Rectal smooth muscle tissue (tissue), 1 donor: Measurements from ENCODE around the gene CFAP97D1.
"Not testable (repeated sequence)": the region's sequence is repeated elsewhere in the genome, so short reads cannot be mapped to it uniquely, and the experiment has no call there.

Experiments used
- H3K27ac ChIP-seq: one replicate; pipeline ENCODE4 v1.7.0; 2013; ENCODE audit warnings: low read depth, low read length, inconsistent platforms
- H3K27me3 ChIP-seq: one replicate; pipeline ENCODE4 v1.7.0; 2013; ENCODE audit warnings: low read length; ENCODE audit not compliant: control insufficient read depth, insufficient read depth
- H3K36me3 ChIP-seq: one replicate; pipeline ENCODE4 v1.7.0; 2013; ENCODE audit warnings: low read length; ENCODE audit not compliant: control insufficient read depth, insufficient read depth
- H3K4me1 ChIP-seq: one replicate; pipeline ENCODE4 v1.7.0; 2013; ENCODE audit warnings: low read length; ENCODE audit not compliant: control insufficient read depth, insufficient read depth
- H3K4me3 ChIP-seq: one replicate; pipeline ENCODE4 v1.7.0; 2013; ENCODE audit warnings: low read length
- H3K9ac ChIP-seq: one replicate; pipeline ENCODE4 v1.7.0; 2013; ENCODE audit warnings: low read length

The CFAP97D1 gene

DNA sequence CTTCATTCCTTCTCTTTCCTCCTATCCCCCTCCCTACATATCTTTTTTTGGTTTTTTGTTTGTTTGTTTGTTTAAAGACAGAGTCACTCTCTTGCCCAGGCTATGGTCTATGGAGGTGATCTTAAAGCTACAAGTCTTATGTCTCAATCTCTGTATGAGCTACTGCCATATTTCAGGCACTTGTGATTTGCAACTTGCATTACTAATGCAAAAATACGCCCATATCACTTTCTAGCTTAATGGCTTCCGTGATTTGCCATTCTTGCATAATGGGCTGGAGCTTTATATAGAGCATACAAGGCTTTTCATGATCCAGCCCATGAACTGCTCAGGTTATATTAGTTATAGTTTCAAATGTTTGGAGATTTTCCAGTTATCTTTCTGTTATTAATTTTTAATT is 7.5 kb downstream of the CFAP97D1 start:
- Histone ChIP-seq H3K36me3 (no peaks in the 10 kb centered on the region), H3K4me3 (no peak overlapping the region), H3K9ac (no peak overlapping the region), H3K27me3 (no peaks in the 10 kb centered on the region), H3K4me1 (no peaks in the 10 kb centered on the region), H3K27ac (no peak overlapping the region)

GRCh38 chr17:43788540-43788939 is 8.3 kb downstream of the CFAP97D1 start:
- no peak overlapping the region for H3K27ac ChIP-seq
- no peaks in the 10 kb centered on the region for H3K4me1 ChIP-seq
- H3K9ac ChIP-seq, result no peak overlapping the region
- H3K4me3 ChIP-seq, result no peak overlapping the region
- no peaks in the 10 kb centered on the region for H3K36me3 ChIP-seq
- no peaks in the 10 kb centered on the region for H3K27me3 ChIP-seq

DNA sequence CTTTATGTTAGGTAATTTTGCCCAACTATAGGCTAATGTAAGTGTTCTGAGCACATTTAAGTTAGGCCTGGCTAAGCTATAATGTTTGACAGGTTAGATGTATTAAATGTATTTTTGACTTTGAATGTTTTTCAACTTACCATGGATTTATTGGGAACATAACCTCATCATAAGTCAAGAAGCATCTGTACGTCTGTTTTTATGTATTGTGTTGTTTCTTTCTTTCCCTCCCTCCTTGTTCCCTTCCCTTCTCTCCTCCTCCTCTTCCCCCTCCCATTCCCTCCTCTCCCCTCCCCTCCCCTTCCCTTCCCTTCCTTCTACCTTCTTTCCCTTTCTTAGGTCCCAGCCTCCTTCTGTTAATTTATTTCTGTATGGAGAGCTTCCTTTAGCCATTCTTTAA is 9.2 kb downstream of the CFAP97D1 start:
- no peaks in the 10 kb centered on the region for H3K4me1 ChIP-seq
- no peak overlapping the region for H3K27ac ChIP-seq
- no peak overlapping the region for H3K9ac ChIP-seq
- no peaks in the 10 kb centered on the region for H3K36me3 ChIP-seq
- H3K27me3 ChIP-seq, result no peaks in the 10 kb centered on the region
- no peak overlapping the region for H3K4me3 ChIP-seq

- Histone ChIP-seq H3K9ac (no peak overlapping the region), H3K27ac (no peak overlapping the region), H3K36me3 (no peaks in the 10 kb centered on the region), H3K4me1 (no peaks in the 10 kb centered on the region), H3K27me3 (no peaks in the 10 kb centered on the region), H3K4me3 (no peak overlapping the region)
These were observed 10.2 kb downstream of the CFAP97D1 start for GRCh38 chr17:43790311-43790940.

DNA sequence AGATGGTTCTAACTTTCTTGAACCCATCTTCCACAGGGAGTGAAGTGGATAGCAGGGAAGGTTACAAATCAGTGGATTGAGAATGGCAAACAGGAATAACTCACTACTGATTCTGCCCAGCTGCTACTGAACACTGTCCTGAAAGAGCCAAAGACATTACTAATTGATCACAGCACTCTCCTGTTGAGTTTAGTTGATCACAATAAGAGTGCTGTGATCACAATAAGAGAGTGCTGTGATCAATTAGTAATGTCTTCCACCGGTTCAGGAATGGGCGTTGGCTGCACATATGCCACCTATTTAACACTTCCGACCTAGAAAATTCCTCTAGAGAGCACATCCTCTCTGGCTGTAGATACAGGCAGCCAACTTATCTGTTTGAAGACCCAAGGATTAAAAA is 11.4 kb downstream of the CFAP97D1 start:
- Histone ChIP-seq H3K27ac (no peak overlapping the region), H3K36me3 (no peaks in the 10 kb centered on the region), H3K4me3 (no peak overlapping the region), H3K4me1 (no peaks in the 10 kb centered on the region), H3K9ac (no peak overlapping the region), H3K27me3 (no peaks in the 10 kb centered on the region)

DNA sequence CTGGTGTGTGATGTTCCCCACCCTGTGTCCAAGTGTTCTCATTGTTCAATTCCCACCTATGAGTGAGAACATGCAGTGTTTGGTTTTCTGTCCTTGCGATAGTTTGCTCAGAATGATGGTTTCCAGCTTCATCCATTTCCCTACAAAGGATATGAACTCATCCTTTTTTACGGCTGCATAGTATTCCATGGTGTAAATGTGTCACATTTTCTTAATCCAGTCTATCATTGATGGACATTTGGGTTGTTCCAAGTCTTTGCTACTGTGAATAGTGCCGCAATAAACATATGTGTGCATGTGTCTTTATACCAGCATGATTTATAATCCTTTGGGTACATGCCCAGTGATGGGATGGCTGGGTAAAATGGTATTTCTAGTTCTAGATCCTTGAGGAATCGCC is 12.4 kb downstream of the CFAP97D1 start:
- not testable (repeated sequence) for H3K4me3 ChIP-seq

DNA sequence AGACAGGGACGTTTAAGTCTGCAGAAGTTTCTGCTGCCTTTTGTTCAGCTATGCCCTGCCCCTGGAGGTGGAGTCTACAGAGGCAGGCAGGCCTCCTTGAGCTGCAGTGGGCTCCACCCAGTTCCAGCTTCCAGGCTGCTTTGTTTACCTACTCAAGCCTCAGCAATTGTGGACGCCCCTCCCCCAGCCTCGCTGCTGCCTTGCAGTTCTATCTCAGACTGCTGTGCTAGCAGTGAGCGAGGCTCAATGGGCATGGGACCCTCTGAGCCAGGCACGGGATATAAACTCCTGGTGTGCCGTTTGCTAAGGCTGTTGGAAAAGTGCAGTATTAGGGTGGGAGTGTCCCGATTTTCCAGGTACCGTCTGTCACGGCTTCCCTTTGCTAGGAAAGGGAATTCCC is 17.8 kb downstream of the CFAP97D1 start:
- not testable (repeated sequence) for H3K4me1 ChIP-seq, H3K4me3 ChIP-seq, H3K9ac ChIP-seq, H3K27me3 ChIP-seq, H3K36me3 ChIP-seq, H3K27ac ChIP-seq

More for the DNA sequence above, 12.4 kb downstream of the CFAP97D1 start:
- H3K27ac ChIP-seq, H3K9ac ChIP-seq, H3K27me3 ChIP-seq, H3K4me1 ChIP-seq, H3K36me3 ChIP-seq: not testable (repeated sequence)

DNA sequence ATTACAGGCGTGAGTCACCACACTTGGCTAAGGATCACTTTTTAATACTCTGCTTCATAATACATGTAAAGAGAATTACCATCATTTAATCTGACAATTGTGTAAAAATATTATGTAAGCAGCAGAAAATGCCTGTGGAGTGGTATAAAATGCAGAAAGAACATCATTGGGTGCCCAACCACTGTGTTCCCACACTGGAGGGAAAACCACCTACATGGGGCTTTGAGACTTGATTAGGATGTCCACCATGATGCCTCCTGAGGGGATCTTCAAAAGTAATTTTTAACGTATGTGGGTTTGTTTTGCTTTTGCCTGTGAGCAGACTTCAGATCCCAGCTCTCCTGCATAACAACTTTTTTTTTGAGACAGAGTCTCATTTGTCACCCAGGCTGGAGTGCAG is 18.8 kb downstream of the CFAP97D1 start:
- Histone ChIP-seq H3K27me3 (no peaks in the 10 kb centered on the region), H3K27ac (no peak overlapping the region), H3K4me1 (no peaks in the 10 kb centered on the region), H3K36me3 (no peaks in the 10 kb centered on the region), H3K4me3 (no peak overlapping the region), H3K9ac (no peak overlapping the region)

DNA sequence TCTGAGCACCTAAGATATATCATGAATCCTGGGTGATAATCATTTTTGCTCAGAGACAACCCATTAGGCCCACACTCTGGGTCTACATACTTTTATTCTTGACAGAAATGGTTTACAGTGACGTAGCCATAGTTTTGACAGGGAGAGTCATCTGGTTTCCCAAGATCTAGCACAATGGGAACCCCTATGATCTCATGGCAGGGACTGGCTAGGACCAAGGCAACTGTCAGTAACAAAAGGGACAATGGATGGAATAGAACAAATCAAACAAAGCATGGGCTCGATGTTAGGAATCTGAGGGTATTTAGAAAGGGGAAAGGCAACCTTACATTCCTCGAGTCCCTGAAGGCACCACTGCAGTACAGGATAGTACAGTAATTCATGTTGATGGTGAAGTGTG is 20.5 kb downstream of the CFAP97D1 start:
- Histone ChIP-seq H3K27me3 (no peaks in the 10 kb centered on the region), H3K36me3 (no peaks in the 10 kb centered on the region), H3K27ac (no peak overlapping the region), H3K4me3 (no peak overlapping the region), H3K9ac (no peak overlapping the region), H3K4me1 (no peaks in the 10 kb centered on the region)

DNA sequence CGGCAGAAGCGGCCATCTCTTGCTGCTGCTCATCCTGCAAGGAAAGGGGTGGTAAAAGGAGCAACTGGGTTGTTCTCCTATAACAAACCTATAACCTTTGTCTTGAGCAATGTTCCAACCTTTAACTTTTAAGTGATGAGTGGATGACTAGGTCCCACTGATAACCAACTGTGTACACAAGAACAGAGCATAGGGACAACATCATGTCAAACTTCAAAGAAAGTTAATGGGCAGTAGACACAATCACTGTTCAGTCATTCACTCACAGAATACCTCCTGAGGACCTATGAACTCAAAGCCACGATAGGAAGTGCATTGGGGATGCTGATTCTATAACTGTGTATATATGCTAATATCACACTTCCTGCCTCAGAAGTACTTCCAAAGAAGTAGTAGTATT is 21.6 kb downstream of the CFAP97D1 start:
- H3K4me1 ChIP-seq, result no peaks in the 10 kb centered on the region
- H3K36me3 ChIP-seq, result no peaks in the 10 kb centered on the region
- no peak overlapping the region for H3K4me3 ChIP-seq
- H3K27me3 ChIP-seq, result no peaks in the 10 kb centered on the region
- no peak overlapping the region for H3K9ac ChIP-seq
- no peak overlapping the region for H3K27ac ChIP-seq

DNA sequence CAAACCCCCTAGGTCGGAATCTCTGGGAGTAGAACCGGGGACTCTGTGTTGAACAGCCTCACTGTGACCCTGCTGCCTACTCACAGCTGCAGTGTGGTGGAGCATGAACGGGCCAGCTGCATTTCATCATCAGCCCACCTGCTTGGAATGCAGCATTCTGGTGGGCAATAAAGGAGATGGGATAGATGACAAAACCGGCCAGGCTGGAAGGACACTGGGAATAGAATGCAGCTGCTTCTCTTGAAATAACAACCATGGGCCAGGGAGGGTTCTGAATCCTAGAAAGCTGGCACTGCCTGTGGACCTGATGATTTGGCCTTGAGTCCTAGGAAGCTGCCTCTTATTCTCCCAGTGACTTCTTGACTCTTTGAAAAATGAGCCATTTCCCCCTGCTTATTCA is 23.5 kb downstream of the CFAP97D1 start:
- no peak overlapping the region for H3K4me3 ChIP-seq
- H3K9ac ChIP-seq, result no peak overlapping the region
- H3K27me3 ChIP-seq, result no peaks in the 10 kb centered on the region
- no peaks in the 10 kb centered on the region for H3K36me3 ChIP-seq
- H3K27ac ChIP-seq, result no peak overlapping the region
- H3K4me1 ChIP-seq, result no peaks in the 10 kb centered on the region

- H3K27me3 ChIP-seq, result no peaks in the 10 kb centered on the region
- no peaks in the 10 kb centered on the region for H3K4me1 ChIP-seq
- H3K27ac ChIP-seq, result no peak overlapping the region
- no peaks in the 10 kb centered on the region for H3K36me3 ChIP-seq
- no peak overlapping the region for H3K9ac ChIP-seq
- no peak overlapping the region for H3K4me3 ChIP-seq
These were observed 24.9 kb downstream of the CFAP97D1 start for GRCh38 chr17:43805117-43805516.

DNA sequence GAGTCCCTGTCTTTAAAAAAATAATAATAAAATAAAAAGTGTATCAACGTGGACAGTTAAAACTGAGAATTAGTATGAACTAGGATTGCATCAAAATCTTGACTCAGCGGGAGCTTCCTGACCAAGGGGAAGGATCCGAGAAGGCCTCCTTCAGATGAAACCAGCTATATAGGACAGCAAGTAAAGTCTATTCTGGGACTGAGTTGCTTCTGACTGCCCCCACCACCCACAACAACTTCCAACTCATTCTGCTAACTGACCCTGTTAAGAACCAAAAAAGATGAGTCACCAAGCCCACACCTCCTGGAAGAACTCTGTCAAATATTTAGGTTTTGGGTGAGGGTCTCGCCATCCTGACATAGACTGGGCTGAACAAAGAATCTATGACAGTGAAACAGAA is 27.8 kb downstream of the CFAP97D1 start:
- Histone ChIP-seq H3K4me3 (no peak overlapping the region), H3K36me3 (no peaks in the 10 kb centered on the region), H3K27me3 (no peaks in the 10 kb centered on the region), H3K4me1 (no peaks in the 10 kb centered on the region), H3K27ac (no peak overlapping the region), H3K9ac (no peak overlapping the region)
